ENCODE results near the gene MCTP1.

DNA sequence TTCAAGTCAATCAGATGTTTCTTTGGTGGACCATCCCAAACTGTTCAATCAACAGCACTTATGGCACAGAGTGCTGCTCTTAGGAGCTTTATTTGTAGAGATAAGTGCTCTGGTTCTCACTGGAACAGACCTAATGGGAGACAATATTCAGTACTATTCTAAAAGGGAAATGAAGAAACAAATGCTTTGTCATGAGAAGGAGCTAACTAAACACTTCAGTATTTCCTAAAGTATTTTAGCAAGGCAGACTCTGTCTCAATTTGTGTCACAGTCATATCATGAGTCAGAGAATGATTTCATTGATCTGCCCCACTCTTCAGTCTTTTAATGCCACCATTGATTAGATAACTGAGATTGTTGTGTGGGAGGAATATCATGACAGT, 491.1 kb downstream of the MCTP1 start:
- TF ChIP-seq POLR2AphosphoS5 (IDR thresholded peaks at IDR 0.05): no peak
- TF ChIP-seq POLR2A (IDR thresholded peaks at IDR 0.05): no peak
- TF ChIP-seq, protein P1, sequence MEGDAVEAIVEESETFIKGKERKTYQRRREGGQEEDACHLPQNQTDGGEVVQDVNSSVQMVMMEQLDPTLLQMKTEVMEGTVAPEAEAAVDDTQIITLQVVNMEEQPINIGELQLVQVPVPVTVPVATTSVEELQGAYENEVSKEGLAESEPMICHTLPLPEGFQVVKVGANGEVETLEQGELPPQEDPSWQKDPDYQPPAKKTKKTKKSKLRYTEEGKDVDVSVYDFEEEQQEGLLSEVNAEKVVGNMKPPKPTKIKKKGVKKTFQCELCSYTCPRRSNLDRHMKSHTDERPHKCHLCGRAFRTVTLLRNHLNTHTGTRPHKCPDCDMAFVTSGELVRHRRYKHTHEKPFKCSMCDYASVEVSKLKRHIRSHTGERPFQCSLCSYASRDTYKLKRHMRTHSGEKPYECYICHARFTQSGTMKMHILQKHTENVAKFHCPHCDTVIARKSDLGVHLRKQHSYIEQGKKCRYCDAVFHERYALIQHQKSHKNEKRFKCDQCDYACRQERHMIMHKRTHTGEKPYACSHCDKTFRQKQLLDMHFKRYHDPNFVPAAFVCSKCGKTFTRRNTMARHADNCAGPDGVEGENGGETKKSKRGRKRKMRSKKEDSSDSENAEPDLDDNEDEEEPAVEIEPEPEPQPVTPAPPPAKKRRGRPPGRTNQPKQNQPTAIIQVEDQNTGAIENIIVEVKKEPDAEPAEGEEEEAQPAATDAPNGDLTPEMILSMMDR (IDR thresholded peaks at IDR 0.05): no peak

All from breast epithelium (tissue), 3 donors.